Activated CD4-positive, alpha-beta T cell treated with anti-CD3 and anti-CD28 coated beads, Interleukin-2, amount 50 U/mL, for 1 hour (primary cell): ENCODE measurements around the gene PPP1R26.
"Not testable (repeated sequence)": the region's sequence is repeated elsewhere in the genome, so short reads cannot be mapped to it uniquely, and the experiment has no call there.

ENCODE experiments used
- DNase-seq: peaks from one replicate; pipeline ENCODE4 v3.0.0-alpha.2; 2020

PPP1R26 gene

DNA sequence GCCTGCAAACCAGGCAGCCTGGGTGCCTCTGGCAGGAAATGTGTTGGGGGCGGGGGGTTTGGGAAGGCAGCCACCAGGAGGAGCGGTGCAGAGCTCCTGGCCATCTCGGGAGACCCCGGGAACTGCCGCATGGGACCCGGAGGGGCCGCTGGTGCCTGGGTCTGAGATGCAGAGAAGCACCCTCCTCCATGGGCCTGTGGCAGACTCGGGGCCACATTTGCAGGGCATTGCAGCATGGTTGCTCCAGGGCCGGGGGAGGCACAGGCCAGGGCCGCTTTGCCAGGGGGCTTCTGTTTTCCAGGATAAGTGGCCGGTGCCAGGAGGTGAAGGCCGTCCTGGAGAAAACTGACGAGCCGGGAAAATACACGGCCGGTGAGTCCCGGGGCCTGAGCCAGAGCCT lies 43.3 kb downstream of the PPP1R26 start:
- DNase-seq, result no peak

DNA sequence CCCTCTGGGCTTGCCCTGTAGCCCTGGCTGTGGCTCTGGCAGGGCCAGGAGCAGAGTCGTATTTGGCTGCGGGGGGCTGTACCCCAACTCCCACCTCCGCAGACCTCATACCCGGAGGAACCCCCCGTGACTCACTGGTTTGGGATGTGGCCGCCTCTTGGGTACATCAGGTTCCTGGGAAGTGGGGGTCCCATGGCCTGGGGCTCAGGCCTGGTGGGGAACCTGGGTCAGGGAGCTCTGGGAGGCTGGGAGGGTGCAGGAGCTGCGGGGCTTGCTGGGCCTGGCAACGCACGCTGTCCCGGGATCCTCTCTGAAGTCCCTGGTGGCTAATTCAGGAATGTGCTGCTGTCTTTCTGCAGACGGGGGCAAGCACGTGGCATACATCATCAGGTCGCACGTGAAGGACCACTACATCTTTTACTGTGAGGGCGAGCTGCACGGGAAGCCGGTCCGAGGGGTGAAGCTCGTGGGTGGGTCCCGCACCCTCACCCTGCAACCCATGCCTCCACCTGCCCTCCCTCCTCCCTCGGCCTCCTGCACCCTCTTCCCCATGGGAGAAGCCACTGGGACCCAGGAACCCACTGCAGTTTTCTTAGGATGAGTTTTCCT lies 44.0 kb downstream of the PPP1R26 start:
- DNase-seq, result no peak

DNA sequence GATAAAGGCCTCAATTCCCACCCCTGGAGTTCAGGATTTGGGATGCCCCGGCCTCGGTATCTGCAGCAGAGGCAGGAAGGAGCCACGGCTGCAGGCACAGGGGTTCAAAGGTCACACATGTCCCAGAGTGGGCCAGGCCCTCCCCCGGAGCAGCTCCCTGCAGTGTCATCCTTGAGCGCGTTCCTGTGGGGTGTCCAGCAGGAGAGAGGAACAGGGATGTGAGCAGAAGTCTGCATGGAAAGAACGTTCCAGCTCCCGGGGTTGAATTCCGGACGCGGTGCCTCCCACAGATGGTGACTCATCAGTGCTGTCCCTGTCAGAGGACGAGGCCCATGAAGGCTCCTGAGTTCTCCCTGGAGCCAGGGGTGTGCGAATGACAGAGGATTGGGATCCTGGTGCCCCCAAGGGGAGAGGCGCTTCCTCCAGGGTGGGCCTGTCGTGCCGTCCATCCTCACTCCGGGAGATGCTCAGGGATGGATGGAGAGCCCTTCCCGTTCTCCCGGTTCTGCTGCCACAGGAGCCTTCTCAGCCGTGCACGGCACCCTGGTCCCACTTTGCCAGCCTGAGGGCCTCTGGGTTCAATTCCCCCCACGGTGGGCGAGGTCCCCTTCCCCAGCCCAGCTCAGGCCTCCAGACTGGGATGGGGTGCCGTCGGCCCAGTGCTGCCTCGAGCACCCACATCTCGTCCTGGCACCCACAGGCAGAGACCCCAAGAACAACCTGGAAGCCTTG lies 44.7 kb downstream of the PPP1R26 start:
- no peak for DNase-seq

DNA sequence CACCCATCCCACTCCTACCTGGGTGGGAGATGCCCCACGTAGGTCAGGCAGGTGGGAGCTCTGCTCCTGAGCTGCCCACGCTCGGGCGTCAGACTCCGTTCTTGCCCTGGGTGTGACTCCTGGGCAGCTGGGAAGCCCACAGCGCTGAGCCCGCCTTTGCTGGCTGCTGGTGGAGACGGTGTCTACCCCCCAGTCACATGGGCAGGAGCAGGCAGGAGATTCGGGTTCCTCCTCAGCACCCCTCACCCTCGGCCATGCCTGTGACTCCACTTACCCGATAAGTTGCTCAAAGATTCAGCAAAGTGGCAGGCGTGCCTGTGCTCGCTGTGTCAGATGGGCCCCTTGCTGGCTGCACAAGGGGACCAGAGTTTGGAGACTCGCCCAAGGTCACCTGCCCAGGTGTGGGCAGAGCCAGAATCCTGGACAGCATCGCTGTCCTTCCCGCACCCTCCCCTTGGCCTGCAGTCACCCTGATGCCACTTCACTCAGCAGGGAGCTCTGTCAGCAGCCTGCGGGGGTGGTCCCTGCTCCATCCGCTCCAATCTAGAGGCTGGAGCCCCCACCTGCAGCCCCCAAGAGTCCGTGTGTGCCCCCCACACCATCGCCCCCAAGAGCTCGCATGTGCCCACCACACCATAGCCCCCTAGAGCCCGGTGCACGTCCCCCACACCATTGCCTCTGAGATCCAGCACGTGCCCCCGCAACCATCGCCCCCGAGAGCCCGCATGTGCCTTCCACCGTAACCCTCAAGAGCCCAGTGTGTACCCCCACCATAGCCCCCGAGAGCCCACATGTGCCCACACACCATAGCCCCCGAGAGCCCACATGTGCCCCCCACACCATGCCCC lies 45.9 kb downstream of the PPP1R26 start:
- no peak for DNase-seq

DNA sequence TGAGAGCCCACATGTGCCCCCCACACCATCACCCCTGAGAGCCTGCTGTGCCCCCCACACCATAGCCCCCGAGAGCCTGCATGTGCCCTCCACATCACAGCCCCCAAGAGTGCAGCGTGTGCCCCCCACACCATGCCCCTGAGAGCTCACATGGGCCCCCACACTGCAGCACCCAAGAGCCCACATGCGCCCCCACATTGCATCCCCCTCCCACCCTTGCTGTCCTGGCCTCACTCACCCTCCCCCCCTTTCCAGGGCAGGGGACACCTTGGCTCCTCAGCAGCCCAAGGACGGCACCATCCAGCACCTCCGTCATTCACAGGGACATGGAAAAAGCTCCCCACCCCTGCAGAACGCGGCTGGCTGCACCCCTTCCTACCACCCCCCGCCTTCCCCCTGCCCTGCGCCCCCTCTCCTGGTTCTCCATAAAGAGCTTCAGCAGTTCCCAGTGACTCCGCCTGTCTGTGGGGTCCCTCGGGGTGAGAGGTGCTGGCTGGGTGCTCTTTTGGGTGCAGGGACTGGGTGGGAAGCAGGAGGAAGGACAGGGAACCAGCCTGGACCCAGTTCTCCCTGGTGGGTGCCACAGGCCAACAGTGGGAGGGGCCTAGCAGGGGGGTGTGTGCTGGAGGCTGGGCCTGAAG lies 46.6 kb downstream of the PPP1R26 start:
- no peak for DNase-seq

DNA sequence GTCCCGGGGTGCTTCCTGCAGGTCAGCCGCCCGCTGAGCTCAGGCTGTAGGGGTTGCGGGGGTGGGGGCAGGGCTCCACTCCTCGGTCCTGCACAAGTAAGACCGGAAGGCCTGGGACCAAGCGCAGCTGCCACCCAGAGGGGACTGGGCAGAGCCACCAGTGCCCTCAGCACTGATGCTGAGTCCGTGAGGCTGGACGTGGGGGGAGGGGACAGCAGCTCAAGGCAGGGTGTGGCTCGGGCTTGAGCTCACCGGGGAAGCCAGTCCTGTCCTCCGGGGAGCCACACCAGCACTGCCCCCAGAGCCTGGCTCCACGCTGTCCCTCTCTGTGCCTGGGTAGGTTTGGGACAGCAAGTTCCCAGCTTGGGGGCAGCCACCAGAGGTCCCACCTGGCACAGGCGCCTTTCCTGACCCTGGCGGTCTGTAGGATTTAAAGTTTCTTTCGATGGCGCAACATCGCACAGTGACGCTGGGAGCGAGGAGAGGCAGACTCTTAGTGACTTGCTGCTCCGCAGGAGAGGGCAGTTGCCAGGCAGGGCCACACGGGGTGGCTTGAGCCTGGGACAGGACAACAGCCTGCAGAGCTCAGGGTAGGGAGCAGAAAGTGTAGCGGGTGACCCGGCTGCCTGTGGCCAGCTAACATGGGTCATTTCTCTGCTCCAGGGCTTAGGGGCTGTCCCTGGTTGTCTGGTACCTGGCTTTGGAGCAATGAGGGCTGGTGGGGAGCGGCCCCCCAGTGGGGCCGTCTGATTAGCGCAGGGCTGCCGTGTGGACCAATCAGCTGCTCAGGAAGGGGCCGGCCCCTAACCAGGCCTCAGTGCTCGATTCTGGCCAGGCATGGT lies 47.4 kb downstream of the PPP1R26 start:
- no peak for DNase-seq

DNA sequence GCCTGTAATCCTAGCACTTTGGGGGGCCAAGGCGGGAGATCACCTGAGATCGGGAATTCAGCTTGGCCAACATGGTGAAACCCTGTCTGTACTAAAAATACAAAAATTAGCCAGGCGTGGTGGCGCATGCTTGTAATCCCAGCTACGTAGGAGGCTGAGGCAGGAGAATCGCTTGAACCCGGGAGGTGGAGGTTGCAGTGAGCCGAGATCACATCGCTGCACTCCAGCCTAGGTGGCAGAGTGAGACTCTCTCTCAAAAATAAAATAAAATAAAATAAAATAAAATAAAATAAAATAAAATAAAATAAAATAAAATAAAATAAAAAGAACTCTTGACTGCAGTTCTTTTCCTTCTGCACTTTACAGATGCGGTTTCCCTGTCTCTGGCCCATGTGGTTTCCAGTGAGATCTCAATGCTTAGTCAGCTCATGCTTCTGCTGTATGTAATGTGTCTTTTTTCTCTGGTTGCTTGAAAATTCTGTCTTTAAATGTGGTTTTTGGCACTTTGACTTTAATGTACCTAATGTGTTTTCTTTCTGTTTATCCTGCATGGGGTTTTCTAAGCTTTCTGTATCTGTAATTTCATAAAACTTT lies 49.4 kb downstream of the PPP1R26 start:
- DNase-seq, result not testable (repeated sequence)

DNA sequence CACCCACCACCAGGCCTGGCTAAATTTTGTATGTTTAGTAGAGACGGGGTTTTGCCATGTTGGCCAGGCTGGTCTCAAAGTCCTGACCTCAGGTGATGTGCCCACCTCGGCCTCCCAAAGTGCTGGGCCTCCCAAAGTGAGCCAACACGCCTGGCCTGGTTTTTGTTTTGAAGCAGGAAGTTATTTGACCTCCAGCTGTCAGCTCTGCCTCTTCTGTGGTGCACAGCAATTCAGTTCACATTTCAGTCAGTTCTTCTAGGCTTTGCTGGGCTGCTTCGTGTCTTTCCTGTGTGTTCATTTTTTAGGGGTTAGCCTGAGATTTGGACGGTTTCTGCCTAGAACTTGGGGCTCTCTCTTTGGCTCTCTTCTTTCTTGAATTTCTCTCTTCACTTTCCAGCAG lies 50.6 kb downstream of the PPP1R26 start:
- no peak for DNase-seq

DNA sequence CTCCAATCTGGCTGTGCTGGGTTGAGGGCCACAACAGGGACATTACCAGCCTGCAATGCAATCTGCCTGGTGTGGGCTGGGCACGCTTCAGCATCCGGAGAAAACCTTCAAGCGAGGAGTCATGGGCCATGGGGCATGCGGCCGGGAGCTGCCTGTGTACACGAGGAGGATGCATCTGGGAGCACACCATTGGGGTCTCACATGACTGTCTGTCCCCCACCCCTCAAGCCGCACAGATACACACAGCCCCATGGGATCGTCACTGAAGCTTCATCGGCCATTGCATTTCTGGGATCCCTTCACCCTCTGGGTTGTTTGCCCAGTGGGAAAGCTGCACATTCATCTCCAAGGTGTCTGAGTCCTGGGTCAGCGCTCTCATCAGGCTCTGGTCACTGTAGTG lies 51.5 kb downstream of the PPP1R26 start:
- no peak for DNase-seq

DNA sequence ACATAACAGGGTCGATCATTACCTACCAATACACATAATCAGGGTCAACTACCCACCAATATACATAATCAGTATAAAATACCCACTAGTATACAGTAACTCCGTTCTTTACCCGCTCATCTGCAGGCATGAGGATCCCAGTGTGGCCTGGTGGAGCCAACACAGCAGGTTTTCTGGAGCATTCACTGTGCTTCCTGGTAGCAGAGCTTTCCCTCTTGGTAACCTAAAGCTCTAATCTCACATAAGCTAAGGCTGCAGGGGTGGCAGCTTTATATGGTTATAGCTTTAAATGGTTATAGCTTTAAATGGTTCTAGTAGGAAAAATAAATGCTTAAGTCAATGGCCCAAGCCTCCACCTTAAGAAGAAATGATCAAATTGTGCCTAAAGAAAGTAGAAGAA lies 53.5 kb downstream of the PPP1R26 start:
- no peak for DNase-seq

DNA sequence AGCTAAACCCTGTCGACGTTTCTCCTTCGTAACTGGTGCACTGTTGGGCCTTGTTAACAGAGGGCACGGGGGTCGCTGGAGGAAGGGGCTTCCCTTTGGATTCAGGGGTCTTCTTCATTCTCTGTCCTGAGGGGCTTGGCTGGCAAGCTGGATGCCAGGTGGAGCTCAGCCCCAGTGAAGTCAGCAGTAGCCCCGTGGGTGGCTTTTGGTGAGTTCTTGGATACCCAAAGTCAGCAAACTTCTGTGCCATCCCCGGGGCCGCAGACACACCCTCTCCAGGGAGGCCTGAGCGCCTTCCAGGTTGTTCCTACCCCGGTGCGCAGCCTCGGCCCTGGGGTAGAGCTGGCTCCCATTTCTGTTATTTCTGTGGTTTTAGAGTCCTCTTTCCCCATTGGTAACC lies 54.1 kb downstream of the PPP1R26 start:
- no peak for DNase-seq

DNA sequence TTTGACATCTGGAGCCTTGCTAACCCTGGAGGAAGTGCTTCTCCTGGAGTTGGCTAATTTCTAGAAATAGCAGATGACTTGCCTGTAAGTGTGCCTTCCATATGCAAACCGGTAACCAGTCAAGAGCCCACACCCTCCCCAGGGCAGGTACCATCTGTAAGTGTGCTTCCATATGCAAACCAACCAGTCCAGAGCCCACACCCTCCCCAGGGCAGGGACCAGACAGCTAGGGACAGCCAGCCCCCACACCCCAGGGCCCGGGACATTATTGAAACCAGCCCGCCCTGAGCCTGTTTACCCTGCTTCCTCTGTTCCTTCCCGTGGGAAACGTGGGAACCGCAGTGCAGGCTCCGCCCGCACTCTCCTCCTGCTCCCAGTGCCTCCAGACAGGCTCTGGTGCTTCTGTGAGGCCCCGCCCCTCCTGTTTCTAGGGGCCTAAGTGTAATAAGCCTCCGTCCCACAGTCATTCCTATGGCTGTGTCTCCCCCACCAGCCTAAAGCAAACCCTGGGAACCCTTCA lies 54.7 kb downstream of the PPP1R26 start:
- not testable (repeated sequence) for DNase-seq

DNA sequence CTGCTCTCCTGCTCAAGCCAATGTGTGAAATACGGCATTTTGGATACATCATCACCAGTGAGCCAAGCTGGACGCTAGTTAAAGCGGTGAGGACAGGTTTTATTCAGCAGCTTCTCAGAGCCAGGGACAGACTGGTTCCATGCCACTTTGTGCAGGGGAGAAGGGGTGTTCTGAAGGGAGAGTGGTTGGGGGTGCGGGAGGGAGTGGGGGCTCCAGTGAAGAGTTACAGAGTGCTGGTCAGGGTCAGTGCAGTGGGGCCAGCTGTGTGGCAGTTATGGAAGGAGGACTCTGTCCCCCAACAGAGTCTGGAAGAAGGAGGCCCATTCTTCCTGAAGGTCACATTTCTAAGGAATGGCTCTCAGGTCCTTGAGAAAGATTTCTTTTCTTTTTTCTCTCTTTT lies 55.2 kb downstream of the PPP1R26 start:
- not testable (repeated sequence) for DNase-seq

DNA sequence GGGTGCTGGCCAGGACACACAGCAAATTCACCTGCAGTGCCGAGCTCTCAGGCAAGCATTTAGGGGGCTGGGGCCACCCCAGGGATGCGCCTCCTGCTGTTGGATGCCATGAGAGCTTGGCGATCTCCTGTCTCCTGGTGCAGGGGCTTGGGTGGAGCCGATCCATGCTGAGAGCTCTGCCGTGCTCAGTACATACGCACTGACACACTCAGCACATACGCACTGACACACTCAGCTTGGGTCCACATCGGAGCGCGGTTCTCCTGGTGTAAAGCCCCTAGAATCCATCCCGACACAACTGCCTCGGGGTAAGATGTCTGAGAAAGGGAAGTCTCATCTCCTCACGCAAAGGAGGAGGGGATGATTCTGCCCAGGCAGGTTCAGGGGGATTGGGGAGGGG lies 56.0 kb downstream of the PPP1R26 start:
- not testable (repeated sequence) for DNase-seq

DNA sequence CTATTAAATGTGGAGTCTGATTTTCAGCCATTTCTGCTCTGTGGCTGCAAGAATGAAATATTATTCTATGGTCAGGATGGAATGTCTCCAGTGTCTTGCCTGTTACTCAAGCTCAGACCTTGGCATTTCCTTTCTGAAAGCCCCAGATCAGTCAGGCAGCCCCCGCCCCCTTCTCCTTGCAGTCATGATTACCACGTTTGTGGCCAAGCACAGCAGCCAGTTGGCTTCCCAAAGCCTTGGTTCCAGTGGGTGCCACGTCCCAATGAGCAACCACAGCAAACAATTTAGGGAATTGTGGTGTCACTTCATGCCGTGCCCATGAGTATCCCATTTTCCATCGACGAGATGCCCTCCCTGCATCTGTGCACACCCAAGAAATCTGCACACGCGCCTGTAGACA lies 56.6 kb downstream of the PPP1R26 start:
- no peak for DNase-seq
